Hematopoietic multipotent progenitor cell (in vitro differentiated cells): ENCODE data around the gene FBXW4. TPM values are rescaled to one million over a fixed set of nuclear protein-coding genes. Genes with fewer than 3 reads are reported as not detected.
"Not testable (repeated sequence)": the region's sequence is repeated elsewhere in the genome, so short reads cannot be mapped to it uniquely, and the experiment has no call there.

Experiments used
- DNase-seq, 3 donors: peaks; one replicate each; pipeline ENCODE4 v3.0.0-alpha.2; 2011 to 2015; ENCODE audit warnings: low read depth in 2 of 3, low spot score in 2 of 3
- total RNA-seq: library from RNA; depleted of rRNA; stranded (reverse); fragments of >200 nt; gene quantifications from one replicate; pipeline ENCODE4 v1.2.3, GENCODE V29; 2012

The FBXW4 gene
- total RNA-seq, 1 donor: 50.1 TPM

GRCh38 chr10:101660256-101660655, 34.7 kb downstream of the FBXW4 start:
- DNase-seq: no peak

- no peak for DNase-seq
Measured at GRCh38 chr10:101658975-101659374, 36.0 kb downstream of the FBXW4 start.

- DNase-seq: no peak
Measured at GRCh38 chr10:101656890-101657289, 38.1 kb downstream of the FBXW4 start.

GRCh38 chr10:101655570-101655969, 39.4 kb downstream of the FBXW4 start:
- DNase-seq: no peak

- no peak for DNase-seq
Measured at GRCh38 chr10:101653536-101653935, 41.4 kb downstream of the FBXW4 start.

- DNase-seq: no peak
Measured at GRCh38 chr10:101651336-101651735, 43.6 kb downstream of the FBXW4 start.

- DNase-seq: no peak
Measured at GRCh38 chr10:101650863-101651262, 44.1 kb downstream of the FBXW4 start.

GRCh38 chr10:101649525-101650085, 45.4 kb downstream of the FBXW4 start:
- no peak for DNase-seq

GRCh38 chr10:101647255-101647654, 47.7 kb downstream of the FBXW4 start:
- no peak for DNase-seq

- DNase-seq: no peak
Measured at GRCh38 chr10:101646364-101646763, 48.6 kb downstream of the FBXW4 start.

GRCh38 chr10:101645659-101646058, 49.3 kb downstream of the FBXW4 start:
- no peak for DNase-seq

GRCh38 chr10:101644002-101644401, 51.0 kb downstream of the FBXW4 start:
- DNase-seq: no peak

GRCh38 chr10:101643546-101643945, 51.4 kb downstream of the FBXW4 start:
- DNase-seq: no peak

- DNase-seq: no peak
Measured at GRCh38 chr10:101639141-101639900, 55.6 kb downstream of the FBXW4 start.

- DNase-seq: not testable (repeated sequence)
Measured at GRCh38 chr10:101633510-101633909, 61.5 kb downstream of the FBXW4 start.

- DNase-seq: no peak
Measured at GRCh38 chr10:101631821-101632475, 63.0 kb downstream of the FBXW4 start.

- no peak for DNase-seq
Measured at GRCh38 chr10:101630633-101630920, 64.4 kb downstream of the FBXW4 start.

GRCh38 chr10:101629837-101630632, 64.9 kb downstream of the FBXW4 start:
- no peak for DNase-seq

- no peak for DNase-seq
Measured at GRCh38 chr10:101625821-101626412, 69.1 kb downstream of the FBXW4 start.

GRCh38 chr10:101624526-101625102, 70.4 kb downstream of the FBXW4 start:
- DNase-seq: no peak

GRCh38 chr10:101623528-101623927, 71.4 kb downstream of the FBXW4 start:
- DNase-seq: no peak
